Keratinocyte (primary cell): ENCODE results near the gene WDR82. TPM values are rescaled to one million over a fixed set of nuclear protein-coding genes. Genes with fewer than 3 reads are reported as not detected.

Source experiments
- DNase-seq: peaks from one replicate; pipeline ENCODE4 v3.0.0-alpha.2; 2011; ENCODE audit warnings: low read depth, missing footprints, low spot score
- FAIRE-seq: peaks from 2 replicates; lab custom pipeline; 2011; peaks lifted over from hg19 to GRCh38; lab: Jason Lieb, UNC
- H2AFZ ChIP-seq: 2 replicates; pipeline ENCODE4 v1.6.0; 2012; ENCODE audit warnings: low read length, control low read depth, inconsistent platforms; ENCODE audit not compliant: control insufficient read depth
- H3K27ac ChIP-seq: 2 replicates; pipeline ENCODE4 v1.5.1; 2011; ENCODE audit warnings: low read length; ENCODE audit not compliant: control insufficient read depth, insufficient read depth
- H3K27me3 ChIP-seq: 3 replicates; pipeline ENCODE4 v1.6.0; 2011; ENCODE audit warnings: low read length; ENCODE audit not compliant: control insufficient read depth, insufficient read depth; ENCODE audit errors: extremely low read depth
- H3K36me3 ChIP-seq, 2 experiments: 2 replicates in 1 of 2; 3 replicates in 1 of 2; pipeline ENCODE4 v1.5.1; 2011; ENCODE audit warnings: low read length in 2 of 2, mild to moderate bottlenecking in 1 of 2; ENCODE audit not compliant: control insufficient read depth in 2 of 2, insufficient read depth in 2 of 2; ENCODE audit errors: extremely low read depth in 1 of 2
- H3K4me1 ChIP-seq: 3 replicates; pipeline ENCODE4 v1.5.1; 2011; ENCODE audit warnings: low read length; ENCODE audit not compliant: control insufficient read depth, insufficient read depth; ENCODE audit errors: extremely low read depth
- H3K4me2 ChIP-seq: 3 replicates; pipeline ENCODE4 v1.6.0; 2011; ENCODE audit warnings: low read depth, low read length; ENCODE audit not compliant: control insufficient read depth, insufficient read depth; ENCODE audit errors: extremely low read depth
- H3K4me3 ChIP-seq, 3 experiments: fragments of 200-600 bp in 1 of 3; sonication (generic) in 1 of 3; 2 replicates in 2 of 3; 3 replicates in 1 of 3; pipeline ENCODE4 v1.5.1; 2011 to 2016; ENCODE audit warnings: low read length in 3 of 3, mild to moderate bottlenecking in 3 of 3, control low read depth in 2 of 3, inconsistent platforms in 1 of 3, low read depth in 1 of 3, mixed read lengths in 1 of 3, mixed run types in 1 of 3, moderate library complexity in 1 of 3; ENCODE audit not compliant: control insufficient read depth in 2 of 3, insufficient read depth in 2 of 3; ENCODE audit errors: extremely low read depth in 1 of 3
- H3K79me2 ChIP-seq: 2 replicates; pipeline ENCODE4 v1.6.0; 2012; ENCODE audit warnings: low read length; ENCODE audit not compliant: control insufficient read depth, insufficient read depth
- H3K9ac ChIP-seq: 3 replicates; pipeline ENCODE4 v1.6.0; 2011; ENCODE audit warnings: low read length; ENCODE audit not compliant: control insufficient read depth, insufficient read depth; ENCODE audit errors: extremely low read depth
- H3K9me1 ChIP-seq: 3 replicates; pipeline ENCODE4 v1.6.0; 2011; ENCODE audit warnings: low read length; ENCODE audit not compliant: control insufficient read depth, insufficient read depth; ENCODE audit errors: extremely low read depth
- H3K9me3 ChIP-seq: 2 replicates; pipeline ENCODE4 v1.5.1; 2012; ENCODE audit warnings: low read depth, low read length; ENCODE audit not compliant: control insufficient read depth
- H4K20me1 ChIP-seq: 3 replicates; pipeline ENCODE4 v1.6.0; 2011; ENCODE audit warnings: low read length; ENCODE audit not compliant: control insufficient read depth, insufficient read depth; ENCODE audit errors: extremely low read depth
- EZH2 ChIP-seq: IDR thresholded peaks from one replicate; pipeline ENCODE4 v1.6.1; 2012; ENCODE audit warnings: inconsistent platforms, mild to moderate bottlenecking, low read length, moderate library complexity
- dilution Hi-C: fragments of 300-500 bp; cut with MboI; formaldehyde crosslinking; loops from one replicate; pipeline ENCODE4 v1.7.0; 2020; ENCODE audit warnings: low sequenced_read_pairs; ENCODE audit not compliant: extremely low pct_ligation_motif_present
- polyA plus RNA-seq, 5 experiments: library from polyadenylated mRNA; depleted of rRNA in 3 of 5; stranded (reverse) in 3 of 5; stranded (forward) in 1 of 5; unstranded in 1 of 5; fragments of >200 nt; gene quantifications; 1 replicate in 1 of 5; 2 replicates in 3 of 5; 3 replicates in 1 of 5; pipeline versions ENCODE4 v1.2.1 to v1.2.3, GENCODE V29; 2011 to 2012; ENCODE audit warnings: missing spikeins in 2 of 5, low read depth in 1 of 5, low replicate concordance in 1 of 5
- TF ChIP-seq, protein P1 (sequence below), 3 experiments: IDR thresholded peaks in 1 of 3; conservative IDR thresholded peaks in 1 of 3; optimal IDR thresholded peaks in 1 of 3; 2 replicates in 2 of 3; 3 replicates in 1 of 3; pipeline versions ENCODE3 to v1.5.1; 2011; ENCODE audit warnings: low read length in 3 of 3, mild to moderate bottlenecking in 3 of 3, moderate library complexity in 2 of 3, control low read depth in 1 of 3, inconsistent platforms in 1 of 3; ENCODE audit not compliant: insufficient read depth in 2 of 3; ENCODE audit errors: extremely low read depth in 1 of 3

WDR82 gene
- polyA plus RNA-seq, 1 donor (not counting 4 experiments of a cell fraction or from before 2014, with no cell fraction given) = 75.1 TPM

DNA sequence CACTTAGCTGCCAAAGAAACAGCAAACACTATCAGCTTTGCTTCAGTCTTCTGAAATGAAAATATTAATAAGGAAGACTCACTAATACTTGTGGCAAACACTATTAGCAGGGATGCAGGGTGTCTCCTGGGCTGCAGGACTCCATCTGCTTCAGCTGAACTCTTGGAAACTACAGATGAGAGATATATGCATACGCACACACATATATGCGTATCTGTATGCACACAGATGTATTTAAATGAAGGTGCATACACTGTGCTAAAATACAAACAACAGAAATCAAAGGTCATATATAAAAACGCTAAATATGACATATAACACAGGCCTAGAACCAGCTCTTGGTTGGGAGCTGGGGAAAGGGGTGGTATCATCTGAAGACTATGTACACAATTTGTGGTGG is 22.3 kb downstream of the WDR82 start:
- Histone ChIP-seq H3K4me3 (no peak overlapping the region), H3K27me3 (no peaks in the 10 kb centered on the region), H3K4me2 (no peak overlapping the region), H3K27ac (no peak overlapping the region), H3K36me3 (peaks cover 32 to 43% of the 10 kb centered on the region in 2 experiments), H3K9me1 (no peaks in the 10 kb centered on the region), H3K9me3 (no peaks in the 10 kb centered on the region), H3K9ac (no peak overlapping the region), H4K20me1 (peaks cover 4% of the 10 kb centered on the region), H3K79me2 (peaks cover 6% of the 10 kb centered on the region), H2AFZ (no peak overlapping the region), H3K4me1 (peaks cover 11% of the 10 kb centered on the region)
- TF ChIP-seq EZH2 = no peak
- TF ChIP-seq, protein P1, sequence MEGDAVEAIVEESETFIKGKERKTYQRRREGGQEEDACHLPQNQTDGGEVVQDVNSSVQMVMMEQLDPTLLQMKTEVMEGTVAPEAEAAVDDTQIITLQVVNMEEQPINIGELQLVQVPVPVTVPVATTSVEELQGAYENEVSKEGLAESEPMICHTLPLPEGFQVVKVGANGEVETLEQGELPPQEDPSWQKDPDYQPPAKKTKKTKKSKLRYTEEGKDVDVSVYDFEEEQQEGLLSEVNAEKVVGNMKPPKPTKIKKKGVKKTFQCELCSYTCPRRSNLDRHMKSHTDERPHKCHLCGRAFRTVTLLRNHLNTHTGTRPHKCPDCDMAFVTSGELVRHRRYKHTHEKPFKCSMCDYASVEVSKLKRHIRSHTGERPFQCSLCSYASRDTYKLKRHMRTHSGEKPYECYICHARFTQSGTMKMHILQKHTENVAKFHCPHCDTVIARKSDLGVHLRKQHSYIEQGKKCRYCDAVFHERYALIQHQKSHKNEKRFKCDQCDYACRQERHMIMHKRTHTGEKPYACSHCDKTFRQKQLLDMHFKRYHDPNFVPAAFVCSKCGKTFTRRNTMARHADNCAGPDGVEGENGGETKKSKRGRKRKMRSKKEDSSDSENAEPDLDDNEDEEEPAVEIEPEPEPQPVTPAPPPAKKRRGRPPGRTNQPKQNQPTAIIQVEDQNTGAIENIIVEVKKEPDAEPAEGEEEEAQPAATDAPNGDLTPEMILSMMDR (optimal IDR thresholded peaks at IDR 0.05 in 1 of 3, IDR thresholded peaks at IDR 0.05 in 1 of 3, conservative IDR thresholded peaks at IDR 0.05 in 1 of 3; ENCODE audit: extremely low read depth in 1 of 3, insufficient read depth in 2 of 3, low read length in 3 of 3) = no peak
- dilution Hi-C loops = no loop called here
- DNase-seq (no peak), FAIRE-seq (no peak)

DNA sequence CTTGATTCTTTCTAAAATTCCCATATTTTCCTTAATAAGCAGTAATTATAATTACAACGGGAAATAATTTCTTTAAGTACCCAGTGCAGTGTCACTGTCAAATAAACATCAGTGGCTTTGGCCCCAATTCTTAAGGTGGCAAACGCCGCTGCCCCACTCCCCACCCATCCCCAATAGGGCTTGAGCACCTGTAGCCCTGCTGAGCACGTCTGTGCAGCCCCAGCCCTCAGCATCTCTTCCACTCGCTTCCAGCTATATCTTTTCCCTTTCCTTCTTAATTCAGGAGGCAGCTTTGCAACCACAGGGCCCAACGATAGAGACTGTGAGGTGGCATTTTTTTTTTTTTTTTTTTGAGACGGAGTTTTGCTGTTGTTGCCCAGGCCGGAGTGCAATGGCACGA is 23.8 kb downstream of the WDR82 start:
- Histone ChIP-seq H3K9me3 (no peaks in the 10 kb centered on the region), H3K4me3 (no peak overlapping the region), H3K79me2 (peaks cover 5% of the 10 kb centered on the region), H3K4me1 (peaks cover 11% of the 10 kb centered on the region), H2AFZ (no peak overlapping the region), H4K20me1 (peaks cover 4% of the 10 kb centered on the region), H3K27ac (no peak overlapping the region), H3K36me3 (peaks cover 38 to 49% of the 10 kb centered on the region in 2 experiments), H3K9ac (no peak overlapping the region), H3K27me3 (no peaks in the 10 kb centered on the region), H3K4me2 (no peak overlapping the region), H3K9me1 (no peaks in the 10 kb centered on the region)
- TF ChIP-seq EZH2 = no peak
- TF ChIP-seq, protein P1 (optimal IDR thresholded peaks at IDR 0.05 in 1 of 3, IDR thresholded peaks at IDR 0.05 in 1 of 3, conservative IDR thresholded peaks at IDR 0.05 in 1 of 3; ENCODE audit: extremely low read depth in 1 of 3, insufficient read depth in 2 of 3, low read length in 3 of 3) = no peak
- DNase-seq (no peak), FAIRE-seq (no peak)
- dilution Hi-C loops = no loop called here
